Activated T-cell treated with anti-CD3 and anti-CD28 coated beads, Interleukin-2, amount 50 U/mL, for 48 hours (primary cell): ENCODE results near the gene ROGDI.

Experiments
- DNase-seq, 2 experiments: peaks; one replicate each; pipeline ENCODE4 v3.0.0-alpha.2; 2020

The ROGDI gene

GRCh38 chr16:4813251-4814003 is 11.0 kb upstream of the ROGDI start:
- no peak for DNase-seq

GRCh38 chr16:4811773-4812172 is 9.3 kb upstream of the ROGDI start:
- DNase-seq = no peak

GRCh38 chr16:4811242-4811641 is 8.8 kb upstream of the ROGDI start:
- no peak for DNase-seq

DNA sequence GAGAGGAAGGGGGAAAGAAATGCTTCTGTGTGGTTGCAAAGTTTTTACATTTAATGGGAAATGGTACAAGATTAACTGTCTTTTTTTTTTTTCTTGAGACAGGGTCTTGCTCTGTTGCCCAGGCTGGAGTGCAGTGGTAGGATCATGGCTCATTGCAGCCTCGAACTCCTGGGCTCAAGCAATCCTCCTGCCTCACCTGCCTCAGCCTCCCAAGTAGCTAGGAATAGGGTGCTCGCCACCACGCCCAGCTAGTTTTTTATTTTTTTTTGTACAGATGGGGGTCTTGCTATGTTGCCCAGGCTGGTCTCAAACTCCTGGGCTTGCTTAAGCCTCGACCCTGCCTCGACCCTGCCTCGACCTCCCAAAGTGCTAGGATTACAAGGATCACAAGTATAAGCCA is 3.8 kb upstream of the ROGDI start:
- DNase-seq = no peak

DNA sequence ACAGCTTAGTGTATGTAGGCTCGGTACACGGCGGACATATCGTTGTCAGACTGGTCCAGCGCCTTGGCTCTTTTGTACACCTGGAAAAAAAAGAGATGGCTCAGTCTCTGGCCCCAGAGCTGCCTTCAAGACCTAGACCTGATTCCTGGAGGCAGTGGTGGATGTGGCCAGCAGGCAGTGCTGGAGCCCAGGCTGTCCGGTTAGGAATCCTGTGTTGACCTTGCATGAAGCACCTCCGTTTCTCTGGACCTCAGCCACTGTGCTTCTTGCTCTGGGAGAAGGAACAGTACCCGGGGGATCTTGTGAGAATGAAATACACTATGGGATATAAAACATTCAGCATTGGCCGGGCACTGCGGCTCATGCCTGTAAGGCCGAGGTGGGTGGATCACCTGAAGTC is 2.8 kb upstream of the ROGDI start:
- DNase-seq = no peak

GRCh38 chr16:4803898-4804762 is 1.7 kb upstream of the ROGDI start:
- no peak for DNase-seq

- no peak for DNase-seq
These were observed 990 bp upstream of the ROGDI start for GRCh38 chr16:4803401-4803844.

- peak; percentile 92 to 95 for DNase-seq
These were observed 340 bp upstream of the ROGDI start for GRCh38 chr16:4802659-4803287.

GRCh38 chr16:4801051-4801961 is 1.1 kb downstream of the ROGDI start:
- peak in 1 of 2 experiments; percentile 27 for DNase-seq

DNA sequence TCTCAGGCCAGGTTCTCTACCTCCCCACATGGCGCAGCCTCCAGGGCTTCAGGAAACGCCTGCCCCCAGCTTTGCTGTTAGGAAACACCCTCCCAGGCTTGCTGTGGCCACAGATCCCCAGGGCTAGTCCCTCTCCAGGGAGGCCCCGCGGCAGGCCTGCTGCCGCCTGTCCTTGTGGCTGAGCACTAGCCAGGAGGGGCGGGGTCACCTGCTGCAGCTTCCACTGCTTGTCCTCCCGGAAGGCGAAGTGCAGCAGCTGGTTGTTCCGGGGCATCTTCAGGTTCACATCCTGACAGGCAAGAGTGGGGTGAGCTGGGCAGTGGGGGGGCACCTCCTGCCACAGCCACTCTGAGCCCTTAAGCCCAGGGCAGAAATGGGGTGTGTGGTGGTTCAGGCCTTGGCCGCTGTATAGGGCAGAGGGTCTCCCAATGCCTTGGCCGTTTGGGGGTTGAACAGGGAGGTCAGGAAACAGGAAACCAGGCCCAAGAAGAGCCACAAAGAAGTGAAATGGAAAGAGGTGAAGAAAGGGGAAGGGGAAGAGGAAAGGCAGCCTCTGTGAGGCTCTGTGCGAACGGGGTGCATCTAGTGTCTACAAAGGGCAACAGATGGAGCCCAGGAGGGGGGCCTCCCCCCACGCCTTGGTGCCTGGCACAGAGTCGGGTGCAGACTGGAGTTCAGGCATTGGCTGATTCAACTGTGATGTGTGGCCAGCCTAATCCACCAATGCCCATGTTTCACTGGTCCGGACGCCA is 2.0 kb downstream of the ROGDI start:
- DNase-seq = no peak

DNA sequence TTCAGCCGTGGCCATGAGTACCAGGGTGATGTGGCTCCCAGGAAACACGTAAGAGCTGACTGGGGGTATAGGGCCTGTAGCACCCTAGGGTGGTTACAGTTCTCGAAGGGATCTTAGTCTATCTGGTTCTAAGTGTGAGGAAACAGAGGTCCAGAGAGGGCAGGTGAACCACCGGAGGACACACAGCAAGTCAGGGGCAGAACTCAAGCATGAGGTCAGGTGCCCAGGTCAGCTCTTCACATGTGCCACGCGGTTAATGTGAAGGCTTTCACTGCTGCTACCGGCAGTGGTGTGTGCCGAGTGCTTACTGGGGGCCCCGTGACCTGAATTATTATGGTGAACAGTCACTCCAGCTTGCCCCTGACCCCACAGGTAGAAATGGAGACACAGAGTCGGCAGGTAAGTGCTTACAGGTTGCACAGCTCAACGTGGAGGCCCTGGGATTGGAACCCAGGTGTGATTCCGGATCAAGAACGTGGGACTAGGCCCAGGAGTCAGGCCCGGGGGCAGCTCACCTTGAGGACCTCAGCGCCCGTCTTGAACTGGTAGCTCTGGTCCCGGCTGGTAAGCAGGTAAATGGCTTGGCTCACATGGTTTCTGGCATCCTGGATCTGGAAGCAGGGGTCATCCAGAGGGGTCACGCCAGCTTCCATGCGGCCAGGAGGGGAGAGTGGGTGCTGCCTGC is 3.1 kb downstream of the ROGDI start:
- no peak for DNase-seq

DNA sequence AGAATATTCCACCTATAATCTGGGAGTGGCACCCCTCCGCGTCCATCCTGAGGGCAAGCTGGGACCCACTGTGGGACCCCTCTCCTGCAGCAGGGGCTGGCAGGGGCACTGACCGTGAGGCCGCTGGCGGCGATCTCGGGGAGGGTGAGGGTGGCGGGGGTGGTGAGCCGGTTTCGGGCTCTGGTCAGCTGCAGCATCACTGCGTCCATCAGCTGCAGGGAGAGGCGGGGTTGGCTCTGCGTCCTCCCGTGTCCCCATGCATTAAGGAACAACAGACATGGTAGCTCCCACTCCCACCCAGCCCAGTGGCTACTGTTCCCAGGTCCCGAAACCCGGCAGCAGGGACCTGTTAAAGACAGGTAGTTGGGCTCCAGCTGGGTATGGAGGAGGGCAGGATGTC is 4.0 kb downstream of the ROGDI start:
- no peak for DNase-seq

GRCh38 chr16:4797805-4798252 is 4.6 kb downstream of the ROGDI start:
- no peak for DNase-seq

- no peak for DNase-seq
These were observed 5.2 kb downstream of the ROGDI start for GRCh38 chr16:4796982-4797804.

GRCh38 chr16:4795828-4796572 is 6.4 kb downstream of the ROGDI start:
- no peak for DNase-seq

- no peak for DNase-seq
These were observed 7.1 kb downstream of the ROGDI start, which contains the start of gene SMIM22 for GRCh38 chr16:4795181-4795827. TSS of gene SMIM22 (plus strand) at chr16:4795369. CDS start at chr16:4795735, 366 bp downstream.

GRCh38 chr16:4792951-4793513 is 9.4 kb downstream of the ROGDI start:
- no peak for DNase-seq

DNA sequence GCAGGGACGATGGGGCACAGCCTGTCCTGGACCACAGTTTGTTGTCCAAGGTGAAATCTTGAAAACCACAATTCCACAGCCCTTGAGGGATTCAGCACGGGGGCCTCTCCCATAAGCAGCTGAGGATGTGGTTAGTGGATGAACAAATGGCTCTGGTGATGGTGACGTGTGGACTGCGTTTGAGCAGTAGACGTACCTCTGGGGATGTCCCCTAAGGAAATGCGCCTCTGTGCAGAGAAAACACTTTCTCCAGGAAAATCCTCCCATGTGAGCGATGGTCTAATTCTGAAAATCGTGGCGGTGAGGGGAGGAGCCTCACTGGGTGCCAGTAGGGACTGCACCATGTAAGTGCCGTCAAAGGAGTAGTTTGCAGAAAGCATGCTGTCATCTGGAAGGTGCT is 11.6 kb downstream of the ROGDI start:
- no peak for DNase-seq
